CD4-positive, alpha-beta T cell (primary cell): ENCODE measurements around the gene LHX6. TPM values are rescaled to one million over a fixed set of nuclear protein-coding genes. Genes with fewer than 3 reads are reported as not detected.

Source experiments
- ATAC-seq: fragments of 200-7000 bp; cut with Tn5 transposase; one replicate; pipeline ENCODE4 v1.10.0; 2022; ENCODE audit warnings: mild to moderate bottlenecking; ENCODE audit not compliant: poor library complexity
- CTCF ChIA-PET: fragments of 350-600 bp; sonication (Branson Sonifier 250); formaldehyde crosslinking; loops from one replicate; lab custom pipeline; 2021; ENCODE audit warnings: antibody characterized with exemption, inconsistent platforms; lab: Charles Lee
- POLR2A ChIA-PET: fragments of 350-600 bp; sonication (Branson Sonifier 250); formaldehyde crosslinking; loops from one replicate; lab custom pipeline; 2021; ENCODE audit warnings: antibody characterized with exemption, inconsistent platforms; lab: Charles Lee
- DNase-seq, 14 experiments: peaks; one replicate each; pipeline ENCODE4 v3.0.0-alpha.2; 2013 to 2020; ENCODE audit warnings: mixed read lengths in 2 of 14
- H3K27ac ChIP-seq, 2 donors: one replicate each; pipeline versions ENCODE4 v1.5.1 to v1.7.0; 2013; ENCODE audit warnings: low read length in 2 of 2, low read depth in 1 of 2, mild to moderate bottlenecking in 1 of 2
- H3K27me3 ChIP-seq, 2 experiments: 1 replicate in 1 of 2; 2 replicates in 1 of 2; pipeline versions ENCODE4 v1.6.1 to v1.7.0; 2013; ENCODE audit warnings: low read length in 2 of 2, control low read depth in 1 of 2, mild to moderate bottlenecking in 1 of 2, moderate library complexity in 1 of 2; ENCODE audit not compliant: insufficient read depth in 2 of 2, control insufficient read depth in 1 of 2
- H3K36me3 ChIP-seq: one replicate; pipeline ENCODE4 v1.6.1; 2013; ENCODE audit warnings: low read length, control low read depth; ENCODE audit not compliant: insufficient read depth
- H3K4me1 ChIP-seq: one replicate; pipeline ENCODE4 v1.6.1; 2013; ENCODE audit warnings: low read length, control low read depth; ENCODE audit not compliant: insufficient read depth
- H3K4me3 ChIP-seq: one replicate; pipeline ENCODE4 v1.5.1; 2013; ENCODE audit warnings: mild to moderate bottlenecking, low read length, moderate library complexity
- H3K9me3 ChIP-seq, 2 experiments: 1 replicate in 1 of 2; 2 replicates in 1 of 2; pipeline versions ENCODE4 v1.6.1 to v1.7.0; 2013; ENCODE audit warnings: low read length in 2 of 2, mild to moderate bottlenecking in 2 of 2, control low read depth in 1 of 2, moderate library complexity in 1 of 2; ENCODE audit not compliant: control insufficient read depth in 1 of 2, insufficient read depth in 1 of 2
- H3K27ac Mint-ChIP-seq: one replicate; pipeline ENCODE4 v1.8.0; 2020; ENCODE audit warnings: mixed read lengths
- H3K27me3 Mint-ChIP-seq: one replicate; pipeline ENCODE4 v1.8.0; 2021; ENCODE audit warnings: mixed read lengths
- H3K36me3 Mint-ChIP-seq: one replicate; pipeline ENCODE4 v1.8.0; 2021; ENCODE audit warnings: low read depth, mixed read lengths
- H3K4me1 Mint-ChIP-seq: one replicate; pipeline ENCODE4 v1.8.0; 2021; ENCODE audit warnings: low read depth, mixed read lengths
- H3K4me3 Mint-ChIP-seq: one replicate; pipeline ENCODE4 v1.8.0; 2020; ENCODE audit warnings: mild to moderate bottlenecking, mixed read lengths
- H3K9me3 Mint-ChIP-seq: one replicate; pipeline ENCODE4 v1.8.0; 2020; ENCODE audit warnings: mixed read lengths
- CTCF ChIP-seq: fragments of 200-600 bp; IDR thresholded peaks from one replicate; pipeline ENCODE4 v1.8.0; 2022; ENCODE audit warnings: antibody characterized with exemption, mild to moderate bottlenecking
- intact Hi-C, 2 experiments: fragments of 100-400 bp; cut with DNase I in 1 of 2; cut with micrococcal nuclease in 1 of 2; formaldehyde crosslinking; loops; one replicate each; pipeline versions ENCODE4 v1.15.1 to v1.9.0; 2023 to 2025; cut with DNase I, micrococcal nuclease
- total RNA-seq, 174 experiments: library from RNA in 2 of 174; stranded (reverse) in 2 of 174; gene quantifications; one replicate each; pipeline ENCODE4 v1.2.3 and lab custom pipeline; 2021 to 2026

The LHX6 gene
- total RNA-seq, 2 experiments from 2014 or later, result not detected

GRCh38 chr9:122274055-122274454 lies 45.3 kb upstream of the LHX6 start:
- Mint-ChIP-seq H3K9me3 (no peaks in the 10 kb centered on the region), H3K4me1 (peaks cover 48% of the 10 kb centered on the region), H3K27me3 (no peaks in the 10 kb centered on the region), H3K36me3 (peaks cover 78% of the 10 kb centered on the region), H3K4me3 (no peak overlapping the region), H3K27ac (no peak overlapping the region)
- POLR2A ChIA-PET, result no interaction called here
- no peak for TF ChIP-seq CTCF
- Histone ChIP-seq H3K4me3 (no peak overlapping the region), H3K27ac (no peak overlapping the region), H3K27me3 (no peaks in the 10 kb centered on the region), H3K9me3 (peaks cover 0 to 4% of the 10 kb centered on the region in 2 experiments), H3K4me1 (no peaks in the 10 kb centered on the region), H3K36me3 (peaks cover 12% of the 10 kb centered on the region)
- ATAC-seq, result no peak
- CTCF ChIA-PET, result no interaction called here
- intact Hi-C loops, result no loop called here
- DNase-seq, result no peak

GRCh38 chr9:122268041-122268814 lies 39.5 kb upstream of the LHX6 start:
- intact Hi-C loops, result loop anchor here (5.0 to 10.0 kb wide), 5 partner anchors 554 to 1683 kb away; partner anchors contain the start of genes CDK5RAP2 (in 1 of the 2), PDCL (in 1 of the 2), RC3H2 (in 1 of the 2) and ZBTB26 (in 1 of the 2)
- no peaks in the 10 kb centered on the region for H3K27me3 ChIP-seq
- DNase-seq, result peak in 1 of 14 experiments; percentile 11
- H3K4me1 ChIP-seq, result peaks cover 18% of the 10 kb centered on the region
- H3K27ac Mint-ChIP-seq, result peak overlapping the region; percentile 76
- H3K27me3 Mint-ChIP-seq, result no peaks in the 10 kb centered on the region
- peaks cover 46% of the 10 kb centered on the region for H3K36me3 Mint-ChIP-seq
- peaks cover 5% of the 10 kb centered on the region for H3K36me3 ChIP-seq
- H3K9me3 Mint-ChIP-seq, result no peaks in the 10 kb centered on the region
- H3K4me3 ChIP-seq, result no peak overlapping the region
- H3K4me3 Mint-ChIP-seq, result peak overlapping the region; percentile 79
- no peaks in the 10 kb centered on the region for H3K9me3 ChIP-seq
- TF ChIP-seq CTCF, result no peak
- no peak for ATAC-seq
- peaks cover 78% of the 10 kb centered on the region for H3K4me1 Mint-ChIP-seq
- ChIA-PET POLR2A (no interaction called here), CTCF (no interaction called here)
- no peak overlapping the region for H3K27ac ChIP-seq

GRCh38 chr9:122265149-122265915 lies 36.6 kb upstream of the LHX6 start:
- ATAC-seq, result peak; percentile 22
- Mint-ChIP-seq H3K4me3 (peak overlapping the region; percentile 90), H3K36me3 (peaks cover 36% of the 10 kb centered on the region), H3K9me3 (no peaks in the 10 kb centered on the region), H3K4me1 (peaks cover 76% of the 10 kb centered on the region), H3K27me3 (no peaks in the 10 kb centered on the region), H3K27ac (peak overlapping the region; percentile 94)
- Histone ChIP-seq H3K27me3 (no peaks in the 10 kb centered on the region), H3K27ac (peak overlapping the region; percentile 89 to 97), H3K36me3 (peaks cover 17% of the 10 kb centered on the region), H3K4me3 (peak overlapping the region; percentile 86), H3K4me1 (peaks cover 29% of the 10 kb centered on the region), H3K9me3 (no peaks in the 10 kb centered on the region)
- DNase-seq, result peak in 4 of 14 experiments; percentile 5 to 73 (median 64)
- intact Hi-C loops, result loop anchor here (2.0 to 10.0 kb wide), 7 partner anchors 107 to 1681 kb away; partner anchors contain the start of genes CDK5RAP2 (in 1 of the 2), MORN5 (in 1 of the 2), NDUFA8 (in 1 of the 2) and PDCL (in 1 of the 2)
- CTCF ChIA-PET, result interaction anchor here (1.1 to 1.4 kb wide), 3 partner anchors 12 to 141 kb away, joined by 3 read pairs; no protein-coding TSS in a partner anchor
- POLR2A ChIA-PET, result interaction anchor here (0.6 to 1.7 kb wide), 11 partner anchors 9 to 1472 kb away, joined by 3 to 5 read pairs (median 4); partner anchors contain the start of genes FBXW2, RABGAP1 and TTLL11
- TF ChIP-seq CTCF, result no peak
